KMS-11 (cell line): ENCODE results near the gene FDPS.

Experiments used
- H2AFZ ChIP-seq: fragments of 200-600 bp; sonication (generic); 2 replicates; pipeline ENCODE4 v1.6.1; 2016; ENCODE audit warnings: antibody characterized with exemption, mixed run types, low read depth
- H3K27ac ChIP-seq: fragments of 200-600 bp; sonication (generic); 2 replicates; pipeline ENCODE4 v1.6.1; 2016; ENCODE audit warnings: mild to moderate bottlenecking, mixed run types
- H3K27me3 ChIP-seq: fragments of 200-600 bp; sonication (generic); 2 replicates; pipeline ENCODE4 v1.6.1; 2017; ENCODE audit warnings: mild to moderate bottlenecking, low read depth, mixed run types, moderate library complexity; ENCODE audit not compliant: insufficient read depth
- H3K36me3 ChIP-seq: fragments of 200-600 bp; sonication (generic); 2 replicates; pipeline ENCODE4 v1.6.1; 2017; ENCODE audit warnings: mild to moderate bottlenecking, mixed run types; ENCODE audit not compliant: insufficient read depth
- H3K4me1 ChIP-seq: fragments of 200-600 bp; sonication (generic); 2 replicates; pipeline ENCODE4 v1.6.1; 2016; ENCODE audit warnings: mild to moderate bottlenecking, low read depth, mixed run types; ENCODE audit not compliant: poor library complexity, severe bottlenecking
- H3K4me2 ChIP-seq: fragments of 200-600 bp; sonication (generic); 2 replicates; pipeline ENCODE4 v1.7.0; 2016; ENCODE audit warnings: mild to moderate bottlenecking, mixed run types
- H3K4me3 ChIP-seq: fragments of 200-600 bp; sonication (generic); IDR thresholded peaks from 2 replicates; pipeline ENCODE4 v1.6.1; 2017; ENCODE audit warnings: low read depth, low read length, mixed read lengths; ENCODE audit not compliant: insufficient read depth
- H3K79me2 ChIP-seq: fragments of 200-600 bp; sonication (generic); 2 replicates; pipeline ENCODE4 v1.6.1; 2016; ENCODE audit warnings: low read depth, mixed run types; ENCODE audit not compliant: insufficient read depth
- H3K9ac ChIP-seq: fragments of 200-600 bp; sonication (generic); 2 replicates; pipeline ENCODE4 v1.6.1; 2016; ENCODE audit warnings: mild to moderate bottlenecking, mixed run types
- H4K20me1 ChIP-seq: fragments of 200-600 bp; sonication (generic); 2 replicates; pipeline ENCODE4 v1.6.1; 2016; ENCODE audit warnings: mild to moderate bottlenecking, mixed run types; ENCODE audit not compliant: insufficient read depth
- TF ChIP-seq, protein P1 (sequence below): fragments of 200-600 bp; sonication (generic); conservative IDR thresholded peaks from 2 replicates; pipeline ENCODE4 v1.6.1; 2017; ENCODE audit warnings: low read depth, mild to moderate bottlenecking, antibody characterized with exemption, low read length, moderate library complexity, mixed read lengths

Gene FDPS

DNA sequence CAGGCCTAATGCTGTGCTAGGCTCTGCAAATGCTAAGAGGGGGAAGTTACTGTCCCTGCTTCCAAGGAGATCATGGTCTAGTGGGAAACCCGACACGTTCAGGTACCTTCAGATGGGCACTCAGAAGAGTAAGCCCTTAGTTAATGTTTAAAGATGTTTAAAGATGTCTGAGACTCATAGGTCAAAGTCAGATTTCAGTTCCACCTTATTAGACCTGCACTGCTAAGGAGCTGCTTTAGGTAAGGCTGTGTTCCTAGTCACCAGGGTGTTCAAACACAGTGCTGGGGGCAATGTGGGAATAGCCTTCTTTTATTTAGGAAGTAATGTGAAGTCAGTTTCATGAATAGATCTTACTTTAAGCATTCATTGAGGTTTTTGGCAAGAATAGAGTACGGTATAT is 8.3 kb downstream of the FDPS start:
- no peak overlapping the region for H2AFZ ChIP-seq
- H3K27ac ChIP-seq, result no peak overlapping the region
- peaks cover 7% of the 10 kb centered on the region; the same call in 1 of the 2 replicates for H3K79me2 ChIP-seq
- no peak overlapping the region for H3K4me2 ChIP-seq
- H3K4me1 ChIP-seq, result no peaks in the 10 kb centered on the region
- H3K4me3 ChIP-seq, result no peak overlapping the region
- TF ChIP-seq, protein P1, sequence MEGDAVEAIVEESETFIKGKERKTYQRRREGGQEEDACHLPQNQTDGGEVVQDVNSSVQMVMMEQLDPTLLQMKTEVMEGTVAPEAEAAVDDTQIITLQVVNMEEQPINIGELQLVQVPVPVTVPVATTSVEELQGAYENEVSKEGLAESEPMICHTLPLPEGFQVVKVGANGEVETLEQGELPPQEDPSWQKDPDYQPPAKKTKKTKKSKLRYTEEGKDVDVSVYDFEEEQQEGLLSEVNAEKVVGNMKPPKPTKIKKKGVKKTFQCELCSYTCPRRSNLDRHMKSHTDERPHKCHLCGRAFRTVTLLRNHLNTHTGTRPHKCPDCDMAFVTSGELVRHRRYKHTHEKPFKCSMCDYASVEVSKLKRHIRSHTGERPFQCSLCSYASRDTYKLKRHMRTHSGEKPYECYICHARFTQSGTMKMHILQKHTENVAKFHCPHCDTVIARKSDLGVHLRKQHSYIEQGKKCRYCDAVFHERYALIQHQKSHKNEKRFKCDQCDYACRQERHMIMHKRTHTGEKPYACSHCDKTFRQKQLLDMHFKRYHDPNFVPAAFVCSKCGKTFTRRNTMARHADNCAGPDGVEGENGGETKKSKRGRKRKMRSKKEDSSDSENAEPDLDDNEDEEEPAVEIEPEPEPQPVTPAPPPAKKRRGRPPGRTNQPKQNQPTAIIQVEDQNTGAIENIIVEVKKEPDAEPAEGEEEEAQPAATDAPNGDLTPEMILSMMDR, result no peak
- H3K36me3 ChIP-seq, result peaks cover 3% of the 10 kb centered on the region; the same call in 1 of the 2 replicates
- no peak overlapping the region for H3K9ac ChIP-seq
- H3K27me3 ChIP-seq, result no peaks in the 10 kb centered on the region
- no peaks in the 10 kb centered on the region for H4K20me1 ChIP-seq

DNA sequence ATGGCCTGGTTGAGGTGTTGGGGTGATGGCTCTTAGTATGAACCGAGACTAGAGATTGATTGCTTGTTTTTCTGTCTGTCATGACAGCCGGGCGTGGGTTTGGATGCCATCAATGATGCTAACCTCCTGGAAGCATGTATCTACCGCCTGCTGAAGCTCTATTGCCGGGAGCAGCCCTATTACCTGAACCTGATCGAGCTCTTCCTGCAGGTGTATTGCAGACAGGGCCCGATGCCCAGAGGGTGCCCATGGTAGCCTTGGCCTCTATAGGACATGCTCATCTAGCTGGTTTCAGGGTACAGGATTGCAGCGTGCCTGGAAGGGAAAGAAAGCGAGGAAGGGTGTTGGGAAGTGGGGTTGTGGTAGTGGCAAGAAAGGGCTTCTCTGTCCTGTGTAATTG is 9.4 kb downstream of the FDPS start:
- Histone ChIP-seq H3K27ac (no peak overlapping the region), H3K9ac (no peak overlapping the region), H2AFZ (no peak overlapping the region), H3K4me3 (no peak overlapping the region), H4K20me1 (no peaks in the 10 kb centered on the region), H3K4me1 (peaks cover 6% of the 10 kb centered on the region), H3K4me2 (no peak overlapping the region), H3K36me3 (peaks cover 2% of the 10 kb centered on the region; the same call in 1 of the 2 replicates), H3K27me3 (no peaks in the 10 kb centered on the region), H3K79me2 (peaks cover 5% of the 10 kb centered on the region; the same call in 1 of the 2 replicates)
- TF ChIP-seq, protein P1, result no peak

GRCh38 chr1:155319536-155319935 is 10.9 kb downstream of the FDPS start:
- TF ChIP-seq, protein P1, result no peak
- Histone ChIP-seq H3K79me2 (no peaks in the 10 kb centered on the region), H4K20me1 (no peaks in the 10 kb centered on the region), H3K4me1 (peaks cover 6% of the 10 kb centered on the region), H3K4me2 (no peak overlapping the region), H3K27me3 (no peaks in the 10 kb centered on the region), H3K4me3 (no peak overlapping the region), H2AFZ (no peak overlapping the region), H3K27ac (no peak overlapping the region), H3K9ac (no peak overlapping the region), H3K36me3 (no peaks in the 10 kb centered on the region; the same call in 1 of the 2 replicates)

DNA sequence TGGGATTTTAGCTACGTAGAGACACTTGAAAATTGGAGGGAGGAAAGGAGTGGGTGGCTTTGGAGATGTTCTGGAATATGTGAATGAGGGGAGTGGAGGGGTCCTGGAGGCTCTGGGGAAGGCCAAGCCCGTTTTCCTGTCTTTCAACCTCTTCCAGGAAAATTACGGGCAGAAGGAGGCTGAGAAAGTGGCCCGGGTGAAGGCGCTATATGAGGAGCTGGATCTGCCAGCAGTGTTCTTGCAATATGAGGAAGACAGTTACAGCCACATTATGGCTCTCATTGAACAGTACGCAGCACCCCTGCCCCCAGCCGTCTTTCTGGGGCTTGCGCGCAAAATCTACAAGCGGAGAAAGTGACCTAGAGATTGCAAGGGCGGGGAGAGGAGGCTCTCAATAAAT is 11.6 kb downstream of the FDPS start:
- Histone ChIP-seq H3K27ac (no peak overlapping the region), H3K9ac (no peak overlapping the region), H3K4me2 (no peak overlapping the region), H4K20me1 (no peaks in the 10 kb centered on the region), H3K36me3 (no peaks in the 10 kb centered on the region), H3K79me2 (no peaks in the 10 kb centered on the region), H3K27me3 (no peaks in the 10 kb centered on the region), H2AFZ (no peak overlapping the region), H3K4me1 (peaks cover 11% of the 10 kb centered on the region), H3K4me3 (no peak overlapping the region)
- TF ChIP-seq, protein P1, result no peak
